HCT116 (cell line): ENCODE data around the gene A2M. TPM values are rescaled to one million over a fixed set of nuclear protein-coding genes. Genes with fewer than 3 reads are reported as not detected.

ENCODE experiments used
- ATAC-seq: fragments of 200-7000 bp; cut with Tn5 transposase; 2 replicates; pipeline ENCODE4 v1.9.1; 2020; ENCODE audit warnings: mild to moderate bottlenecking, moderate library complexity
- BruUV-seq: library from RNA; stranded (reverse); fragments of 400-500 nt; replicated peaks from 2 replicates; lab custom pipeline; 2021; lab: Mats Ljungman, UMichigan
- CTCF ChIA-PET: fragments of 300-600 bp; sonication (Branson Sonifier 250); formaldehyde crosslinking; loops from one replicate; lab custom pipeline; 2021; ENCODE audit warnings: antibody characterized with exemption; lab: Charles Lee
- POLR2A ChIA-PET: fragments of 300-600, 350-600 bp; sonication (Branson Sonifier 250); formaldehyde crosslinking; loops from one replicate; lab custom pipeline; 2021; ENCODE audit warnings: antibody characterized with exemption; lab: Charles Lee
- RAD21 ChIA-PET, 2 experiments: fragments of 300-600 bp; sonication (Branson Sonifier 250); formaldehyde crosslinking; loops; one replicate each; lab custom pipeline; 2023; ENCODE audit warnings: low total read pairs in 2 of 2; ENCODE audit not compliant: uncharacterized antibody in 2 of 2, unreplicated experiment in 2 of 2, low non-redundant PET in 1 of 2; lab: Charles Lee
- DNase-seq: peaks from one replicate; pipeline ENCODE4 v3.0.0-alpha.2; 2010; ENCODE audit warnings: low read depth, low spot score
- H2AFZ ChIP-seq: fragments of 200-600 bp; shearing (Covaris generic), sonication (generic); 2 replicates; pipeline ENCODE4 v1.6.1; 2017; ENCODE audit warnings: low read depth, mixed run types, mixed read lengths, antibody characterized with exemption, low read length; ENCODE audit not compliant: poor library complexity, severe bottlenecking
- H3K27ac ChIP-seq: 2 replicates; pipeline ENCODE4 v1.5.1; 2012; ENCODE audit warnings: low read depth, low read length
- H3K27me3 ChIP-seq: fragments of 200-600 bp; sonication (generic); 2 replicates; pipeline ENCODE4 v1.6.1; 2016; ENCODE audit warnings: mixed run types, low read length, mixed read lengths; ENCODE audit not compliant: insufficient read depth
- H3K36me3 ChIP-seq, 2 experiments: fragments of 200-500 bp in 1 of 2; fragments of 200-600 bp in 1 of 2; sonication (Bioruptor generic) in 1 of 2; sonication (generic) in 1 of 2; 2 replicates each; pipeline versions ENCODE4 v1.5.1 to v1.6.1; 2014 to 2016; ENCODE audit warnings: low read length in 2 of 2, inconsistent platforms in 1 of 2, mixed read lengths in 1 of 2, mixed run types in 1 of 2; ENCODE audit not compliant: insufficient read depth in 2 of 2, control insufficient read depth in 1 of 2
- H3K4me1 ChIP-seq, 2 experiments: fragments of 200-600 bp in 1 of 2; sonication (generic) in 1 of 2; 2 replicates each; pipeline versions ENCODE4 v1.5.1 to v1.6.1; 2012 to 2017; ENCODE audit warnings: low read length in 2 of 2, inconsistent platforms in 1 of 2, mild to moderate bottlenecking in 1 of 2, mixed read lengths in 1 of 2, mixed run types in 1 of 2, moderate library complexity in 1 of 2; ENCODE audit not compliant: insufficient read depth in 2 of 2, control insufficient read depth in 1 of 2
- H3K4me2 ChIP-seq: fragments of 200-600 bp; sonication (generic); 2 replicates; pipeline ENCODE4 v1.6.1; 2017; ENCODE audit warnings: mixed run types, low read length, mixed read lengths
- H3K4me3 ChIP-seq, 2 experiments: fragments of 200-600 bp in 1 of 2; sonication (generic) in 1 of 2; replicated peaks in 1 of 2; 2 replicates each; pipeline ENCODE4 v1.5.1; 2011 to 2016; ENCODE audit warnings: low read length in 2 of 2, control low read depth in 1 of 2, low read depth in 1 of 2, mild to moderate bottlenecking in 1 of 2, mixed read lengths in 1 of 2, mixed run types in 1 of 2
- H3K79me2 ChIP-seq: fragments of 200-600 bp; sonication (generic); 2 replicates; pipeline ENCODE4 v1.6.1; 2017; ENCODE audit warnings: mild to moderate bottlenecking, mixed run types, low read length, moderate library complexity, mixed read lengths; ENCODE audit not compliant: insufficient read depth
- H3K9ac ChIP-seq: fragments of 200-600 bp; sonication (generic); 2 replicates; pipeline ENCODE4 v1.6.1; 2016; ENCODE audit warnings: low read length, mixed read lengths
- H3K9me2 ChIP-seq: fragments of 200-600 bp; sonication (generic), shearing (Covaris generic); 2 replicates; pipeline ENCODE4 v1.6.1; 2017; ENCODE audit warnings: mixed run types, mild to moderate bottlenecking, moderate library complexity; ENCODE audit not compliant: insufficient read depth
- H3K9me3 ChIP-seq, 2 experiments: fragments of 200-500 bp in 1 of 2; fragments of 200-600 bp in 1 of 2; sonication (Bioruptor generic) in 1 of 2; sonication (generic) in 1 of 2; 2 replicates each; pipeline ENCODE4 v1.6.1; 2014 to 2017; ENCODE audit warnings: low read length in 2 of 2, mixed read lengths in 2 of 2, inconsistent platforms in 1 of 2, low read depth in 1 of 2, mild to moderate bottlenecking in 1 of 2, mixed run types in 1 of 2, moderate library complexity in 1 of 2; ENCODE audit not compliant: control insufficient read depth in 1 of 2, insufficient read depth in 1 of 2
- H4K20me1 ChIP-seq: fragments of 200-600 bp; sonication (generic), shearing (Covaris generic); 2 replicates; pipeline ENCODE4 v1.6.1; 2017; ENCODE audit warnings: mixed run types, mild to moderate bottlenecking, moderate library complexity; ENCODE audit not compliant: insufficient read depth
- CBX3 ChIP-seq: IDR thresholded peaks from 2 replicates; pipeline ENCODE4 v1.6.1; 2012; ENCODE audit warnings: low read depth
- CEBPB ChIP-seq: IDR thresholded peaks from 2 replicates; pipeline ENCODE4 v1.6.1; 2012; ENCODE audit warnings: low read depth
- CTCF ChIP-seq, 3 experiments: fragments of 200-600 bp in 1 of 3; sonication (generic) in 1 of 3; IDR thresholded peaks in 2 of 3; conservative IDR thresholded peaks in 1 of 3; 2 replicates each; pipeline ENCODE4 v1.5.1; 2012 to 2017; ENCODE audit warnings: low read depth in 2 of 3, low read length in 2 of 3, antibody characterized with exemption in 1 of 3, borderline replicate concordance in 1 of 3, control low read depth in 1 of 3, mild to moderate bottlenecking in 1 of 3, mixed read lengths in 1 of 3, mixed run types in 1 of 3, moderate library complexity in 1 of 3; ENCODE audit not compliant: insufficient read depth in 1 of 3
- EGR1 ChIP-seq: IDR thresholded peaks from 2 replicates; pipeline ENCODE4 v1.6.1; 2012; ENCODE audit warnings: low read depth
- ELF1 ChIP-seq: IDR thresholded peaks from 2 replicates; pipeline ENCODE4 v1.6.1; 2012; ENCODE audit warnings: low read depth, borderline replicate concordance
- EZH2phosphoT487 ChIP-seq: fragments of 200-600 bp; IDR thresholded peaks from 2 replicates; pipeline ENCODE4 v1.6.1; 2018; ENCODE audit warnings: antibody characterized with exemption, borderline replicate concordance
- REST ChIP-seq: IDR thresholded peaks from 2 replicates; pipeline ENCODE4 v1.6.1; 2012; ENCODE audit warnings: low read depth
- TCF7L2 ChIP-seq: IDR thresholded peaks from 2 replicates; pipeline ENCODE4 v1.7.0; 2011; ENCODE audit warnings: borderline replicate concordance, inconsistent platforms; ENCODE audit not compliant: insufficient read depth, insufficient read length; ENCODE audit errors: extremely low read depth
- ZNF274 ChIP-seq: fragments of 200-500 bp; sonication (Bioruptor generic); IDR thresholded peaks from 2 replicates; pipeline ENCODE4 v1.6.1; 2014; ENCODE audit warnings: mild to moderate bottlenecking, low read depth, low read length, inconsistent platforms
- intact Hi-C: fragments of 100-400 bp; cut with micrococcal nuclease; formaldehyde crosslinking; loops from 2 replicates; pipeline ENCODE4 v1.10.0; 2022
- total RNA-seq: library from RNA; stranded (reverse); gene quantifications from one replicate; pipeline ENCODE4 v1.2.1, GENCODE V29; 2021; ENCODE audit not compliant: unreplicated experiment
- TF ChIP-seq, protein P1 (sequence below): IDR thresholded peaks from 2 replicates; pipeline ENCODE4 v1.6.1; 2012

A2M gene
- total RNA-seq, 1 experiment from 2014 or later: 3.0 TPM

DNA sequence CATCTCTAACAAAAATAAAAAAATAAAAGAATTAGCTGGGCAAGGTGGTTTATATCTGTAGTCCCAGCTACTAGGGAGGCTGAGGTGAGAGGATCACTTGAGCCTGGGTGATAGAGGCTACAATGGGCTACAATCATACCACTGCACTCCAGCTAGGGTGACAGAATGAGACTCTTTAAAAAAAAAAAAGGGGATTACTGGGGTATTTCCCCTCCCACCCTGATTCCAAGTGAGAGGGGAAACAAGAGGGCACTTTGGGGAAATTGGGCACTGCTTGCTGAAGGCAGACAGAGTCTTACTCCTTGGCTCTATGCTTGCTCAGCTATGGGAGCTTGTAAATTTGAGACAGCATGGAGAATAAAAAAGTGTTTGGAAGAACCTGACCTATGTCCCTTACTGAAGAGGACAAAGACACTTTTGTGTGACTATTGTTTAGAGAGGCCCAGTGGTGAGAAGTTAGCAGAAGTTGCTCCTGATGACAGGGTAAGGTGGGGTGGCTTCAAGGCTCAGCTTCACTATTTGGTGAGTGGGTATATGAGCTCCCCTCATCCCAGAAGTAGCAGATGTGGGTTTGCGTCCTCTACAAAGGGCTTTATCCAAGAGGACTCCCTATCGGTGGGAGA lies 82.3 kb downstream of the A2M start:
- CTCF ChIA-PET: no interaction called here
- H3K79me2 ChIP-seq: no peaks in the 10 kb centered on the region
- intact Hi-C loops: no loop called here
- H3K36me3 ChIP-seq: no peaks in the 10 kb centered on the region
- H3K9ac ChIP-seq: no peak overlapping the region
- H3K4me1 ChIP-seq: no peaks in the 10 kb centered on the region
- H3K9me3 ChIP-seq: no peaks in the 10 kb centered on the region
- ATAC-seq (no peak), DNase-seq (no peak)
- no peak overlapping the region for H3K4me2 ChIP-seq
- no peak for TF ChIP-seq EGR1
- no peak for TF ChIP-seq CTCF (IDR thresholded peaks at IDR 0.05 in 2 of 3, conservative IDR thresholded peaks at IDR 0.05 in 1 of 3; ENCODE audit: borderline replicate concordance in 1 of 3, insufficient read depth in 1 of 3, low read depth in 2 of 3, low read length in 2 of 3)
- TF ChIP-seq CBX3: no peak
- TF ChIP-seq CEBPB: no peak
- TF ChIP-seq, protein P1, sequence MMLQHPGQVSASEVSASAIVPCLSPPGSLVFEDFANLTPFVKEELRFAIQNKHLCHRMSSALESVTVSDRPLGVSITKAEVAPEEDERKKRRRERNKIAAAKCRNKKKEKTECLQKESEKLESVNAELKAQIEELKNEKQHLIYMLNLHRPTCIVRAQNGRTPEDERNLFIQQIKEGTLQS: no peak
- no peak for TF ChIP-seq ZNF274
- no peak for TF ChIP-seq REST
- TF ChIP-seq EZH2phosphoT487: no peak
- TF ChIP-seq TCF7L2: no peak
- TF ChIP-seq ELF1: no peak
- RAD21 ChIA-PET: no interaction called here
- no TSS peak for BruUV-seq
- H2AFZ ChIP-seq: no peak overlapping the region
- no peaks in the 10 kb centered on the region for H3K9me2 ChIP-seq
- no peak overlapping the region for H3K27ac ChIP-seq
- H3K27me3 ChIP-seq: no peaks in the 10 kb centered on the region
- no peak overlapping the region for H3K4me3 ChIP-seq
- no peaks in the 10 kb centered on the region for H4K20me1 ChIP-seq
- POLR2A ChIA-PET: no interaction called here
